GM19238 (cell line): ENCODE measurements around the gene SAXO2.
"Not testable (repeated sequence)": the region's sequence is repeated elsewhere in the genome, so short reads cannot be mapped to it uniquely, and the experiment has no call there.

Experiments used
- DNase-seq: peaks from one replicate; pipeline ENCODE4 v3.0.0; 2011; ENCODE audit warnings: low spot score; ENCODE audit not compliant: insufficient read length

SAXO2 gene

GRCh38 chr15:82313951-82314768, 51.5 kb downstream of the SAXO2 start:
- not testable (repeated sequence) for DNase-seq

- no peak for DNase-seq
Measured at GRCh38 chr15:82314769-82315518, 52.3 kb downstream of the SAXO2 start.

- no peak for DNase-seq
Measured at GRCh38 chr15:82315519-82316246, 53.1 kb downstream of the SAXO2 start.

GRCh38 chr15:82316247-82317090, 53.9 kb downstream of the SAXO2 start:
- DNase-seq: not testable (repeated sequence)

- DNase-seq: no peak
Measured at GRCh38 chr15:82317091-82317489, 54.5 kb downstream of the SAXO2 start.

GRCh38 chr15:82317516-82317915, 54.9 kb downstream of the SAXO2 start:
- not testable (repeated sequence) for DNase-seq

GRCh38 chr15:82318281-82318680, 55.7 kb downstream of the SAXO2 start:
- not testable (repeated sequence) for DNase-seq

GRCh38 chr15:82319522-82320278, 57.1 kb downstream of the SAXO2 start:
- DNase-seq: not testable (repeated sequence)

GRCh38 chr15:82320861-82321260, 58.2 kb downstream of the SAXO2 start:
- not testable (repeated sequence) for DNase-seq

- not testable (repeated sequence) for DNase-seq
Measured at GRCh38 chr15:82322488-82322887, 59.9 kb downstream of the SAXO2 start.

GRCh38 chr15:82324831-82325230, 62.2 kb downstream of the SAXO2 start:
- not testable (repeated sequence) for DNase-seq

GRCh38 chr15:82325646-82326045, 63.0 kb downstream of the SAXO2 start:
- DNase-seq: not testable (repeated sequence)

- not testable (repeated sequence) for DNase-seq
Measured at GRCh38 chr15:82326896-82327295, 64.3 kb downstream of the SAXO2 start.

- DNase-seq: not testable (repeated sequence)
Measured at GRCh38 chr15:82327372-82327771, 64.8 kb downstream of the SAXO2 start.

- DNase-seq: not testable (repeated sequence)
Measured at GRCh38 chr15:82329039-82329438, 66.4 kb downstream of the SAXO2 start.

- DNase-seq: not testable (repeated sequence)
Measured at GRCh38 chr15:82330921-82331320, 68.3 kb downstream of the SAXO2 start.

- not testable (repeated sequence) for DNase-seq
Measured at GRCh38 chr15:82331576-82332304, 69.1 kb downstream of the SAXO2 start.

GRCh38 chr15:82332711-82333602, 70.3 kb downstream of the SAXO2 start:
- DNase-seq: not testable (repeated sequence)
